GM13977 (cell line): Measurements from ENCODE around the gene SUPT3H.

Experiments
- DNase-seq: peaks from one replicate; pipeline ENCODE4 v3.0.0; 2012; ENCODE audit warnings: low spot score
- CTCF ChIP-seq: IDR thresholded peaks from 2 replicates; pipeline ENCODE4 v1.5.1; 2012; ENCODE audit warnings: mild to moderate bottlenecking, control low read depth; ENCODE audit not compliant: insufficient read depth; ENCODE audit errors: extremely low read depth, missing control alignments
- in situ Hi-C: fragments of 300-500 bp; cut with MboI; formaldehyde crosslinking; loops from one replicate; pipeline ENCODE4 v1.12.0; 2022; ENCODE audit warnings: low sequenced_read_pairs, low pct_unique_long_range_greater_than_20kb, mixed read lengths, inconsistent platforms; ENCODE audit not compliant: unreplicated experiment

The SUPT3H gene

GRCh38 chr6:44804016-44804415 is 573.7 kb downstream of the SUPT3H start:
- DNase-seq: no peak
- no peak for TF ChIP-seq CTCF
- in situ Hi-C loops: no loop called here

GRCh38 chr6:44800784-44801592 is 576.7 kb downstream of the SUPT3H start:
- in situ Hi-C loops: no loop called here
- no peak for TF ChIP-seq CTCF
- no peak for DNase-seq

- in situ Hi-C loops: no loop called here
- DNase-seq: no peak
- no peak for TF ChIP-seq CTCF
Observed at GRCh38 chr6:44800171-44800783, 577.5 kb downstream of the SUPT3H start.

GRCh38 chr6:44797746-44798145 is 580.0 kb downstream of the SUPT3H start:
- in situ Hi-C loops: no loop called here
- no peak for DNase-seq
- TF ChIP-seq CTCF: no peak

- TF ChIP-seq CTCF: no peak
- DNase-seq: no peak
- in situ Hi-C loops: no loop called here
Observed at GRCh38 chr6:44795326-44795725, 582.4 kb downstream of the SUPT3H start.

GRCh38 chr6:44789806-44790205 is 587.9 kb downstream of the SUPT3H start:
- TF ChIP-seq CTCF: no peak
- in situ Hi-C loops: no loop called here

More at GRCh38 chr6:44789806-44790205, 587.9 kb downstream of the SUPT3H start:
- DNase-seq: no peak
